ENCODE data around the gene ZNF467.

ZNF467 gene

GRCh38 chr7:149767068-149767467 lies 6.3 kb downstream of the ZNF467 start:
- no peak for DNase-seq

DNA sequence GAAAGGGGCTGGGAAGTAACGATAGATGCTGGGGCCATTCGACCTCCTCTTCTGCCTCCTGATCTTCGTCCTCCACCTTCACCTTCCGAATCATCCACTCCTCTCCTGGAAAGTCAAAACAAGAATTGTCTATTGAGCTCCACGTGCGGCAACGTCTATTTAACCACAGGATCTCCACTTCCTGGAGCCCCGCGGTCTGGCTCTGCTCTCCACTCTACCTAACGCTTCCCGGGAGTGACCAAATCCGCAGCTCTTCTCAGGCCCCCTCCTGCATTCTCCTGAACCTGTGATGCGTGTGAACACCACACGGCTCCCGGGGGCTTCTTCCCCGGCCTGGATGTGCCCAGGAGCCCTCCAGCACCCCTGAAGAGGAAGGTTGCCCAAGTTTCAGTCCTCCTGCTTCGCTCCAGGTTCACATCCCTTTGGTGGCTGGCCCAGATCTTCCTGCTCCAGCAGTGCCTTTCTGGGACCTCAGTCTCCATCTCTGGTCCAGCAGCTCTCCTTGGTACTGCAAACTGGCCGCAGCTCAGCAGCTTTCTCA lies 7.2 kb downstream of the ZNF467 start:
- no peak for DNase-seq

- no peak for DNase-seq
Observed at GRCh38 chr7:149765399-149766121, 7.8 kb downstream of the ZNF467 start.

DNA sequence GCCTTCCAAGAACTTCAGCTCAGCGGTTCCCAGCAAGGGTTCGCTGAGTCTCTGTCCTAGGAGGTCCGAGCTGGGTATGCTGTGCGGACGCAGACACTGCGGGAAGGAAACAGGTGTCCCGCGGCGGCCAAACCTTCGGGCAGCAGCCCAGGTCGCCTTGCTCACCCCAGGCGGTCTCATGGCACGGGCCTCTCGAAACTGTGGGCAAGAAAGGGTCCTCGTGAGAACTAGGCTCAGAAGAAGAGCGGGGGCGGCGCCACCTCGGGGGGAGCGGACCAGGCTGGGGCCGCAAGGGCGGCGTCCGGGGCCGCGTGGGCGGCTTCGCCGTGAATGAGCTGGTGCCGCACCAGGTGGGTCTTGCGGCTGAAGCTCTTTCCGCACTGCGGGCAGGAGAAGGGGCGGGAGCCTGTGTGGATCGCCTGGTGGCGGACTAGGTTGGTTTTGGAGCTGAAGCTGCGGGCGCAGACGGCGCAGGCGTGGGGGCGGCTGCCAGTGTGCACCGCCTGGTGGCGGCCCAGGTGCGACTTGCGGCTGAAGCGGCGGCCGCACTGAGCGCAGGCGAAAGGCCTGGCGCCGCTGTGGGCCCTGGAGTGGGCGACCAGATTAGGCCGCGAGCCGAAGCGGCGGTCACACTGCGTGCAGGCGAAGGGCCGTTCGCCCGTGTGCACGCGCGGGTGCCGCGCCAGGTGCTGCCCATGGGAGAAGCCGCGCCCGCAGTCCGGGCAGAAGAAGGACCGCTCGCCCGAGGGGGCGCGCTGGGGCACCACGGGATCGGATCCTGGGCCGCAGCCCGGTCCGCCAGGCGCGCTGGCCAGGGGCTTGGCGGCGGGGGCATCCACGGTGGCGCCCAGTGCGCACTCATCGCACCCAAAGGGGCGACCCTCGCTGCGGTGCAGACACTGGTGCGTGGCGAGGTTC lies 8.6 kb downstream of the ZNF467 start:
- no peak for DNase-seq

DNA sequence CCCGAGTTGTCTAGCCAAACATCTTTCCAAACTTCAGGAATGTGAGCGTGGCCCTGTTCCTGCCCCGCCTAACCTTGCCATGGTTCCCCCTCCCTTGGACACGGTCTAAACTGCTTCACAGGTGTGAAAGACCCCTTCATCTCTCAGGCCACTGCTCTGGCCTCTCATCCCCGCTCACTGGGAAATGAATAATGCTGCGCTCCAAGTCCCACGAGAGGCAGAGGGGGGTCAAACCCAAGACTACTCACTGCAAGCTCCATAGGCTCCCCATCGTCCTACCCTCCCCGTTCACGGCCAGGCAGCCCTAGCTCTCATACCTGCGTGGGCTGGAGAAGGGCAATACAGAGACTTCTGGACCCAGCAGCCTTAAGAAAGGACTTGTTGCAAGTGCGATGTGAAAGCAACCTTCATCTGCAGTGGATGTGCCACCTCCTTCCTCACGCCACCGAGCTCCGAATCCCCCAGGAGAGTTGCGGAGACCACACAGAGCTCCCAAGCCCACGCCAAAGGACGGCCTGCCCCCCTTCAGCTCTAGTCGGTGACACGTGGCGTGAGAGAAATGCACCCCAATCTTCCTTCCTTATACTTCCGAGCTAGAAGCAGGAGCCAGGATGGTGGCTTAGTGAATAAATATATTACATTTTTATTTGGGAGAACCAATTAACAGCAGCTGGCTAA lies 9.7 kb downstream of the ZNF467 start:
- no peak for DNase-seq

- DNase-seq: no peak
Observed at GRCh38 chr7:149762610-149763009, 10.8 kb downstream of the ZNF467 start.

DNA sequence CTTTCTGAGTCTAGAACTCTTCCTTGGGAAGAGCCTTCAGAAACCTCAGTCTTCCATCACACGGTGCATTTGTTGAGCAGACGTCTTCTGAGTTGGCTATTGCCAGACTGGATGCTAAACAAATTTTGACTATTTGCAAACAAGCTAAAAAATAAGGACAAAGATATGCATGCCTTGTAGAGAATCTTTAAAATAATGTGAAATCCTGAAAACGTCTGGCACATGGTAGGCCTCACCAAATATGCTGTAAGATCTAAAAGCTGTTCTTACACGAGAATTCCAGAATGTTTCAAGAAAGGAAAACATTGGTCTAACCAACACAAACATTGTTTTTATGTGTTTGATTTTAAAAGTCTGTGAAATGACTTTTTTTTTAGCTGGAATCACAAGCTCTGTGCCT lies 11.3 kb downstream of the ZNF467 start:
- DNase-seq: no peak

GRCh38 chr7:149761307-149761706 lies 12.1 kb downstream of the ZNF467 start:
- no peak for DNase-seq

- no peak for DNase-seq
Observed at GRCh38 chr7:149760538-149760937, 12.8 kb downstream of the ZNF467 start.

GRCh38 chr7:149759093-149759860 lies 14.1 kb downstream of the ZNF467 start:
- DNase-seq: no peak

DNA sequence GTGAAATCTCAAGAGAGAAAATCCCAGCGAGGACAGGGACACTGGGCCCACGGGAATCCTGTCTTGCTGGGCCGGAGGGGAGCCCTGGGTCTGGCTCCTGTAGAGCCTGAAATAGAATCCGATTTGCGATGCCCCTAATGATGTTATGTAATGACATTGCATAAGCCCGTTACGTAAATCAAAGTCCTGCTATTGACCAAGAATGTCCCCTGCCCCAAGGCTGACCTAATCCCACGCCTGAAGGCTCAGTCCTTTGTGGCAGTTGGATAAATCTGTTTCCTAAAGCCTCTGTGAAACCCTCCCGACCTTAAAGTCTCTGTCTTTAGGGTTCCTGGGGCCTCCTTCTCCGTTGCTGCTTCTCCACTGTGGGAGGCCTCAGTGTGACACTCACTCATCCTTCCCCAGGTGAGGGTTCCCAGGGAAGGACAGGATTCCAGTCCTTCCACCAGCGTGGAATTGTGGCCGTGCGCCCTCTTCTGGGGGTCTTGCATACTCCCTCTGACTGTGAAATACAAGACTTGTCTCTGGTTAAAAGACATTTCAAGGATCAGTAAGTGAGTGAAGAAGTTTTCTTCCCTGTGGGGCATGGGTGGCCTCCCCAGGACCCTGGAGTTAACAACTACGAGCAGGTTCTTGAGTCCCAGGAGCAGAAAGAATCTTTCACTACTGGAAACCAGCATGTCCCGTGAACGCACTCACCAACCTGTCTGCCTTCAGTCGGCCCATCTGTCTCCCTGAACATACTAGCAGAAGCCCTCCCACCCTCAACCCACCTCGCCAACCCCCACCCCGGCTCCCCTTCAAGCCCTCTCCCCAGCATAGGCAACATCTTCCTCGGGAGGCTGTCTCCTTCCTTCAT lies 19.8 kb downstream of the ZNF467 start:
- no peak for DNase-seq

GRCh38 chr7:149752646-149753045 lies 20.7 kb downstream of the ZNF467 start:
- no peak for DNase-seq

DNA sequence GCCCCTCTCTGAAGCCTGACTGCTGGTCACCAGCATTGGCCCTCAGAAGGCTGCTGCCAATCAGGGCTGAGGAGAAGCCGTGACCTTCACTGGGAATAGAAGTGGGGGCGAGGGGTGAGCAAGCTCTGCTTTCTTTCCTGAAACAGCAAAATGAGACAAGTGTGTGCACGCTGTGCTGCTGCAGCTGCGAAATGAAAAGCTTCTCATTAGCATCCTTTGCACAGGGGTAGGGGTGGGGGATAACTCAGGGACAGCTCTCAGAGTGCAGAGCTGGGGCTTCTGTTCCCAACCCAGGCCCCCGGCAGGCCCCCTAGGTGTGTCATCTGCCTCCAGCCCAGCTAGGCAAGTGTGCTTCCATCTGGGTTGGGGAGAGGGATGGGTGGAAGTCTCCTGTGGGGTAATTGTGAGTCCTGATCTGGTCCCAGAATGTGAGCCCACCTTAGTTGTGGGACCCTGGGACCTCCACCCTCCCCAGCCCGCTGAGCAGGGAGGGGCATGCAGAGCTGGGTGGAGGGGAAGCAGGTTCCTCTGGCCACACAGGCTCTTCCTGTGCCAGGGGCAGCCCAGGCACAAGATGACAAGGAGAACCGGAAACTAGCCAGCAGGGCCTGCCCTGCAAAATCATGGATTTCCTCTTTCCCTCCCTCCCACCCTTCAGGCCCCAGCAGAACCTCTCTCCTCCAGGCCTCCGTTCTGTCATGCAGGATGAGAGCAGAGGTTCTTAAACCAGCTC lies 22.2 kb downstream of the ZNF467 start:
- DNase-seq: no peak

DNA sequence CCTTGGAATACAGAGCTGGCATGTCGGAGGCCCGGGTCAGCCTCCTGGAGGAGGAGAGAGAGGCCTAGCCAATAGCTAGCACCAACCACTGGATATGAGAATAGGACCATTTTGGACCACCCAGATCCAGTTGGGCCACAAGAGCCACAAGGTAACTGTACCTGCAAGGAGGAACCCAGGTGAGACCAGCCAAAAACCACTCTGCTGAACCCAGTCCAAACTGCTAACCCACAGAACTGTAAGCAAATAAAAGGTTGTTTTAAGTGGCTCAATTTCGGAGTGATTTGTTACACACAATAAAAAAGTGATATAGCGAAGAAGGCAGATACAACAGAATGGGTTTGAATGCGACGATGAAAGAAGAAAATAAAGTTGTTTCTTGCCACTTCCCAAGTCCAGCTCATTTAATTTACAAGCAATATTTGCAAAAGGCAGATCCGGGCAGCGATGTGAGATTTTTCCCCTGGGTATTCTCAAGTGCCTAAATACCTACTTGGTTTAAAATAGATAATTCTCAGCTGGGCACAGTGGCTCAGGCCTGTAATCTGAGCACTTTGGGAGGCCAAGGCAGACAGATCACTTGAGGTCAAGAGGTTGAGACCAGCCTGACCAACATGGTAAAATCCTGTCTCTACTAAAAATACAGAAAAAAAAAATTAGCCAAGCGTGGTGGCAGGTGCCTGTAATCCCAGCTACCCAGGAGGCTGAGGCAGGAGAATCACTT lies 23.1 kb downstream of the ZNF467 start:
- DNase-seq: no peak

DNA sequence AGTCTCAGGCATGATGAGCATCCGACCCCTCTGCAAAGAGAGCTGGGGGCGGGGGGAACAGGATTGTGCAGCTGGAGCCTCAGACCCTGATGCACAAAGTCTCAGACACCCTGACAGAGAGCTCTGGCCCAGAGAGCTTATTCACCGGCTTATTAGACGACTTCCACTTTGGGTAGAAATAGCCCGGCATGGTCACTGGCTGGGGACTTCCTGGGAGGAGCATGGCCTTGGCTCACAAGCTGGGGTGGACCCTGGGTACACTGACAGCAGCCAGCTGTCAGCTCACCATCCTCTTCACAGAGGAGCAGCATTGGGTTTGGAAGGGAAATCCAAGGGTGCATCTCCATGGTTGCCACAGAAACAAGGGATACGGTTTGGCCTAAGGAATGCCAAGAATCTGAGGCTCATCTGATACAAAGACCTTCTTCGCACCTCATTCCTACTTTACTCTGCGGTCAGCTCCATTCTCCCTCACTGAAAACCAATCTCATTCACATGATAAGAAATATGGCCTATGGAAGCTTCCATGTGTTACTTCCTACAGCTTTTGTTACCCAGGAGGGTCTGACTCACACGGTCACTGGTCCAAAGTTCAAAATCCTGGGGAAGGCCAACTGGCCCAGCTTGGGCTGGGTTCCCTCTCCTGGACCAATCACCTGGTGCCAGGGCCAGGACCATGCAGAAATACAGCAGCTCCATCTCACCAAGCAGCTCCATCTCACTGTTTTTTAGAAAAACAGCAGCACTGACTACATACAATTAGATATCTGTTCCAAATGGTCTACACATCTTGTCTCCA lies 25.1 kb downstream of the ZNF467 start:
- DNase-seq: no peak

DNA sequence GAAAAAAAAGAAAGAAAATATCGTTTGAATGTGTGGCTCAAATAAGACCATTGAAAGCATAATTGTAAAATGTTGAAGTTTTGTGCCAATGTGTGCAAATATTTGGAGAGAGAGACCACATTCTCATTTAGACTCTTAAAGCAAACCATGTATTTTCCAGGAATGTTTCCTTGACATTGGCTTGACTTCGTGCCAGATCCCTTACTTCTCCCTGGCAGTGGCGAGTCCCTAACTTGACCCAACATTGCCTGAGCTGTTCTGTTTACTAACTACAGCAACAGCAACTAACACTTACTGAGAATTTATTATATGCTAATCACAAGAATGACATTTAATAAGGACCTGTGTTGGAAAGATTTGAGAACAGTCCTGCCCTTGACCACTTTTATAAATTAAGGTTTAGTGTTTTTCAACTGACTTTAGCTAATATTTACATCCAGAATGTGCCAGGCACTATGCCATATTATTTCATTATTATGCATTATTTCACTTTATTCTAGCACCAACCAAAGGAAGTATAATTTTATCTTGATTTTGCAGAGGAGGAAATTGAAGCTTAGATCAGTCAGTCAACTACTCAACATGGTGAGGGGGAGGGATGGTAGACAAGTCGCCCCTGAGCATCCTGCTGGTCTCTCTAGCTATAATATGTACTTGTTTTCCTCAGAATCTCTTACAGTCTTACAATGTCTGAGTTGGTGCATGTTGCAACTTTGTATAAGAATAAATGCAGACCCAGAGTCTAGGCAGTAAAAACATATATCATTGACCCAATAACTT lies 29.7 kb downstream of the ZNF467 start:
- no peak for DNase-seq

DNA sequence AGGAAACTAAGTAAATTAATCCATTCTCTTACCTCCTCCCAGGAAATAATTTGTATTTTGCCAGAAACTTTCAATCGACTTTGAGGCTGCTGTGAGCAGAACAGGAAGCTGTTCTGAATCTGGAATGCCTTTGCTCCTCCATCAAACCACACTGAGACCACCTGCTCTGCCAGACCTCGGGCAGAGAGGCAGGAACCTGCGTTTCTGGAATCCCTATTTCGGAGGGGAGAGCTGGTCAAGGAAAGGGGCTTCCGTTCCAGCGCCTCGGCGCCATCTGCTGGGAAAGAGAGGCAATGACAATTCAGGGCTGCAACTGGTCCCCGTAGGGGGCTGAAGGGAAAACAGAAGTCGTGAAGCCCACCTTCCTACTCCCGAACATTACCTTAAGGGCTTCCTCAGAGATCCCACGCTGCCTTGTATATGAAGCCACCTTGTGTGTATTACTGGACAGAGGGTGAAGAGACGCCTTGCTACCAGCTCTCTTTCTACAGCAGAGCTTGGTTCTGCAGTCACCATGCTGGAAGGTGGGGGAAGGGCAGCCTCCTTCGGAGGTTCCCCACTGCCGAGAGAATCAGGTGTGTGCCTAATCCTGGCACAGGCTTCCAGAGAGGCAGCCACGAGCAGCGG lies 31.2 kb downstream of the ZNF467 start:
- no peak for DNase-seq

DNA sequence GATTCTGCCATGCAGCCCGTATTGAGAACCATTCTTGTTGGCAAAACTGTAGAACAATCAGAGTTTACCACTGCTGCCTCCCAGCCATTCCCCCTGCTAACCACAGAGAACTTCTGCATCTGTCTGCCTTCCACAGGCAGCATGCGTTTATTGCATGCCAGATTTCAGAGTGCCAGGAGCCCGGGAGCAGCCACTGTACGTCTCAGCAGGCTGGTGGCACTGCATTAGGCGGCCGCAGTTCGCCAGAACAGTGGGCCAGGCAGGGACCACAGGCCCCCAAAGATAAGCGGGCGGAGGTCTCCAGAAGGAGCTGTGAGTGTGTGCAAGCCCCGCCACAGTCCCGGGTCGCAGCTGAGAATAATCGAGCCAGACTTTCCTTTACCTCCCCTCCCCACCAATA lies 31.8 kb downstream of the ZNF467 start:
- DNase-seq: no peak

Data from GF-D8 (cell line).